Left lung (tissue), 10 donors: ENCODE data around the gene TMOD3. TPM values are rescaled to one million over a fixed set of nuclear protein-coding genes. Genes with fewer than 3 reads are reported as not detected.

Experiments
- ATAC-seq: fragments of 200-7000 bp; cut with Tn5 transposase; one replicate; pipeline ENCODE4 v1.9.1; 2020; ENCODE audit warnings: moderate library complexity
- DNase-seq, 4 donors: peaks; one replicate each; pipeline ENCODE4 v3.0.0-alpha.2; 2013 to 2020
- H3K27ac ChIP-seq, 2 donors: fragments of 200-600 bp; sonication (generic) in 1 of 2; one replicate each; pipeline versions ENCODE4 v1.5.0 to v1.8.0; 2020 to 2021
- H3K27me3 ChIP-seq, 2 donors: fragments of 200-600 bp; sonication (generic) in 1 of 2; one replicate each; pipeline versions ENCODE4 v1.5.0 to v1.8.0; 2020 to 2021
- H3K36me3 ChIP-seq, 2 donors: fragments of 200-600 bp; sonication (generic) in 1 of 2; one replicate each; pipeline versions ENCODE4 v1.5.0 to v1.8.0; 2020 to 2021
- H3K4me1 ChIP-seq, 2 donors: fragments of 200-600 bp; one replicate each; pipeline ENCODE4 v1.8.0; 2021
- H3K4me3 ChIP-seq, 2 donors: fragments of 200-600 bp; sonication (generic) in 1 of 2; one replicate each; pipeline versions ENCODE4 v1.5.0 to v1.8.0; 2020 to 2021; ENCODE audit warnings: mild to moderate bottlenecking in 1 of 2
- H3K9me3 ChIP-seq, 2 donors: fragments of 200-600 bp; sonication (generic) in 1 of 2; one replicate each; pipeline versions ENCODE4 v1.5.0 to v1.8.0; 2020 to 2021
- intact Hi-C, 2 donors: fragments of 100-400 bp; cut with DNase I; formaldehyde crosslinking; loops; one replicate each; pipeline versions ENCODE4 v1.11.2 to v1.14.2; 2022
- polyA plus RNA-seq, 6 donors: library from polyadenylated mRNA; unstranded; fragments of 120-200 nt; gene quantifications; one replicate each; pipeline ENCODE4 v1.2.1, GENCODE V29; 2013; ENCODE audit not compliant: insufficient read length in 6 of 6
- total RNA-seq, 2 donors: library from RNA; stranded (reverse); fragmentation: NEBNext Ultra II Directional; extraction: Animal tissue kit (Norgen Biotek cat#: 25700); gene quantifications; one replicate each; pipeline ENCODE4 v1.2.1, GENCODE V29; 2021
- TF ChIP-seq, protein P1 (sequence below), 2 donors: fragments of 200-600 bp; sonication (generic) in 1 of 2; IDR thresholded peaks; one replicate each; pipeline versions ENCODE4 v1.5.0 to v1.8.0; 2021; ENCODE audit warnings: antibody characterized with exemption in 2 of 2
- donor health status: DM: no; HTN: yes; CAD: no.
- donor health status: DM: no; HTN: no; CAD: no.

Gene TMOD3
- total and polyA plus RNA-seq, 8 donors, result 68.2 to 90.8 (median 74.4) TPM

DNA sequence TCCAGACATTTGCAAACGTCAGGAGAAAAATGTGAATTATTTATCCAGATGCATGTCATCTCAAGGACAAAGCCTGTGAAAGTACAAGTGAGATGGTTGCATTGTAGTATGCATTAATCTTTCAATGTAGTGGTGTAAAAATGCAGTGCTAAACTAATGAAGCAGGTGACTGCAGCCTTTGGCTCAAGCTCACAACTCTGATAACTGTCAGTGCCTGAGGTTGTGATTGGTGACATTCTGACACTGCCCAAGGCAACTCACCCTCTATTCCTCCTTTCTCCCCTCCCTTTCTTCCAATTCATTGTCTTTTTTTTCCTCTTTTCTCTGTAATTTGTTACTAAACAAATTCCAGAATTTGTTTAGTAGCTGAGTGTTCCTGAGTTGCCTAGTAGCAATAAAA lies 20.0 kb upstream of the TMOD3 start:
- Histone ChIP-seq H3K4me3 (no peak overlapping the region), H3K27ac (no peak overlapping the region), H3K4me1 (no peaks in the 10 kb centered on the region), H3K36me3 (peaks cover 0 to 8% of the 10 kb centered on the region in 2 donors), H3K27me3 (no peaks in the 10 kb centered on the region), H3K9me3 (no peaks in the 10 kb centered on the region)
- TF ChIP-seq, protein P1, sequence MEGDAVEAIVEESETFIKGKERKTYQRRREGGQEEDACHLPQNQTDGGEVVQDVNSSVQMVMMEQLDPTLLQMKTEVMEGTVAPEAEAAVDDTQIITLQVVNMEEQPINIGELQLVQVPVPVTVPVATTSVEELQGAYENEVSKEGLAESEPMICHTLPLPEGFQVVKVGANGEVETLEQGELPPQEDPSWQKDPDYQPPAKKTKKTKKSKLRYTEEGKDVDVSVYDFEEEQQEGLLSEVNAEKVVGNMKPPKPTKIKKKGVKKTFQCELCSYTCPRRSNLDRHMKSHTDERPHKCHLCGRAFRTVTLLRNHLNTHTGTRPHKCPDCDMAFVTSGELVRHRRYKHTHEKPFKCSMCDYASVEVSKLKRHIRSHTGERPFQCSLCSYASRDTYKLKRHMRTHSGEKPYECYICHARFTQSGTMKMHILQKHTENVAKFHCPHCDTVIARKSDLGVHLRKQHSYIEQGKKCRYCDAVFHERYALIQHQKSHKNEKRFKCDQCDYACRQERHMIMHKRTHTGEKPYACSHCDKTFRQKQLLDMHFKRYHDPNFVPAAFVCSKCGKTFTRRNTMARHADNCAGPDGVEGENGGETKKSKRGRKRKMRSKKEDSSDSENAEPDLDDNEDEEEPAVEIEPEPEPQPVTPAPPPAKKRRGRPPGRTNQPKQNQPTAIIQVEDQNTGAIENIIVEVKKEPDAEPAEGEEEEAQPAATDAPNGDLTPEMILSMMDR (IDR thresholded peaks at IDR 0.05), result no peak
- intact Hi-C loops, result no loop called here
- ATAC-seq, result no peak
- no peak for DNase-seq

DNA sequence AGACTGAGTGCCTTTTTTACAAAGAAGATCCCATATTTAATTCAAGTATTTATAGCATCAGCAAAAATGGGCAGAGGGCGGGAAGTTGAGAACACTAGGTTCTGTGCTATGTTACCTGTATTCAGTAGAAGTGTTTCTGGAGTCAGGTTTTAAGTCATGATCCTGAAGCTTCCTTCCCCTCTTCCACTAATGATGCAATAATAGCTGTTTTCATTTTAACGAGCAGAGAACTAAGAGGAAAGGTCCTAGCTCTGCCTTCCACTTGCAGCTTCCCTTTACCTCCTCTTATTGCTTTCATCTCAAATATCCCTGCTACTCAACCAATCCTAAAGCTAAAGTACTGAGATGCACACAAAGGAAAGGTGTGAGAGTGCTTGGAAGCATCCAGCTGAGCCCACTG lies 16.9 kb upstream of the TMOD3 start:
- intact Hi-C loops, result no loop called here
- Histone ChIP-seq H3K27ac (no peak overlapping the region), H3K9me3 (no peaks in the 10 kb centered on the region), H3K36me3 (peaks cover 0 to 3% of the 10 kb centered on the region in 2 donors), H3K4me3 (no peak overlapping the region), H3K4me1 (no peaks in the 10 kb centered on the region), H3K27me3 (no peaks in the 10 kb centered on the region)
- DNase-seq (no peak), ATAC-seq (no peak)
- TF ChIP-seq, protein P1 (IDR thresholded peaks at IDR 0.05), result no peak

DNA sequence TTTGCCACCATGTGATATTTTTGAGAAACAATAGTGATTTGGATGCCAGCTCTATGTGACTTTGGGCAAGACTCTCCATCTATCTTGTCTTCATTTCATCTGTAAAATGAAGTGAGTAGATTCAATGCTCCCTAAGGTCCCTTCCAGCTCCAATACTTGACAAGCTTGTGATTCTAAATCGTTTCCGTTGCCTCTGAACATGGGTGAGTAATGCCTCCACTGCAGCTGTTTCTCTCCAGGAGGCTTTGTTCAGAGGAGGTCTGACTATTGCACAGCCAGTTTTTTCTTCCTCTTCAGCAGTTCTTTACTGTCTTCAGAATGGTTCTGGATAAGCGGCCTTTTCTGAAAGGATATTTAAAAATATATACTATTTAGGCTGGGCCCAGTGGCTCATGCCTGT lies 14.8 kb upstream of the TMOD3 start:
- DNase-seq (no peak), ATAC-seq (no peak)
- intact Hi-C loops, result no loop called here
- TF ChIP-seq, protein P1 (IDR thresholded peaks at IDR 0.05), result no peak
- H3K9me3 ChIP-seq, result no peaks in the 10 kb centered on the region
- peaks cover 0 to 3% of the 10 kb centered on the region in 2 donors for H3K36me3 ChIP-seq
- no peak overlapping the region for H3K4me3 ChIP-seq
- H3K27me3 ChIP-seq, result no peaks in the 10 kb centered on the region
- no peak overlapping the region for H3K27ac ChIP-seq
- no peaks in the 10 kb centered on the region for H3K4me1 ChIP-seq

DNA sequence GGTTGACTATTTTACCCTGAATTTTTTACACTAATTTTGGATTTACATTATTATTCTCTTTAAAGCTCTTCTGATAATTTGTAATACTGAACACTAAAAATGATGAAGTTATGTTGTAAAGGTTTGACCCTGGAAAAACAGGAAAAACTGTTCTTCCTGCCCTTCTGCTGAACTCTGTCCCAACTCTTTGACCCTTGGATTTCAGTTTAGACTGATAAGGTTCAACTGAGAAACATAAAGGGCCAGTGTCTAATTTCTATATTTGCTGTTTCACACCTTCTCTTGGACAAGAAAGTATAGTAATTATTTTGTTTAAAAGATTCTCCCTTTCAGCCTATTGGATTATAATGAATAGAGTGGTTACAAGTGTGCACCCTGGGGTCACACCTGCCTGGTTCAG lies 12.8 kb upstream of the TMOD3 start:
- ATAC-seq, result no peak
- H3K36me3 ChIP-seq, result no peaks in the 10 kb centered on the region
- no peak overlapping the region for H3K27ac ChIP-seq
- no peaks in the 10 kb centered on the region for H3K4me1 ChIP-seq
- DNase-seq, result no peak
- H3K9me3 ChIP-seq, result peaks cover 6 to 15% of the 10 kb centered on the region in 2 donors
- TF ChIP-seq, protein P1 (IDR thresholded peaks at IDR 0.05), result no peak
- intact Hi-C loops, result no loop called here
- no peak overlapping the region for H3K4me3 ChIP-seq
- no peaks in the 10 kb centered on the region for H3K27me3 ChIP-seq

DNA sequence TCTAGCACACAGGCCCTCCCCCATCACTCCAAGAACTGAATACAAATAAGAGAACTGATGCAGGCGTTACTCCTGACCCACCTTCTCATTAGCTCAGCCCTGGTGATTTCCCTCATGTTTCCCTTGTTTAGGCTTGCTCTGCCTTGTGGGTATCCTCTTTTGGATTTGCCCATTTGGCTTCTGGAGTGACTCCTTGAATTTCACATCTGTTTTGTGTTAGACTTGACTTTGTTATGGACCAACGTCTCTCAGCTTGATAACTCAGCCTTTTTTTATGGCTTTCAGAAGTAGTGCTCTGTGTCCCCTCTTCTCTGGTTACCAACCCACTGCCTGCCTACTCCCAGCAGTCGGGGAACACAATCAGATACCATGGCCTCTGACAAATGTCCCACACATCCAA lies 11.3 kb upstream of the TMOD3 start:
- DNase-seq, result no peak
- Histone ChIP-seq H3K9me3 (peaks cover 6 to 20% of the 10 kb centered on the region in 2 donors), H3K27me3 (no peaks in the 10 kb centered on the region), H3K4me1 (no peaks in the 10 kb centered on the region), H3K4me3 (no peak overlapping the region), H3K36me3 (no peaks in the 10 kb centered on the region), H3K27ac (no peak overlapping the region)
- no peak for ATAC-seq
- intact Hi-C loops, result no loop called here
- TF ChIP-seq, protein P1 (IDR thresholded peaks at IDR 0.05), result no peak
